LNCaP clone FGC (cell line): Measurements from ENCODE around the gene FERD3L.

ENCODE experiments used
- DNase-seq: peaks from one replicate; pipeline ENCODE4 v3.0.0-alpha.2; 2011; ENCODE audit warnings: low read depth
- H3K4me3 ChIP-seq: 2 replicates; pipeline ENCODE4 v1.5.1; 2011; ENCODE audit warnings: mild to moderate bottlenecking, low read depth, low read length, control low read depth
- CTCF ChIP-seq: IDR thresholded peaks from 2 replicates; pipeline ENCODE4 v1.5.1; 2012; ENCODE audit warnings: mild to moderate bottlenecking; ENCODE audit not compliant: control insufficient read depth, insufficient read depth; ENCODE audit errors: extremely low read depth

The FERD3L gene

GRCh38 chr7:19121977-19122588 is 23.1 kb downstream of the FERD3L start:
- peak; percentile 86 for TF ChIP-seq CTCF
- DNase-seq = peak; percentile 13
- no peak overlapping the region for H3K4me3 ChIP-seq

GRCh38 chr7:19119870-19120486 is 25.2 kb downstream of the FERD3L start:
- DNase-seq = no peak
- no peak for TF ChIP-seq CTCF
- H3K4me3 ChIP-seq = no peak overlapping the region

GRCh38 chr7:19119372-19119771 is 25.8 kb downstream of the FERD3L start:
- H3K4me3 ChIP-seq = no peak overlapping the region
- TF ChIP-seq CTCF = no peak
- no peak for DNase-seq

GRCh38 chr7:19118636-19119371 is 26.4 kb downstream of the FERD3L start:
- no peak overlapping the region for H3K4me3 ChIP-seq
- no peak for DNase-seq
- TF ChIP-seq CTCF = no peak

- no peak for DNase-seq
- H3K4me3 ChIP-seq = peak overlapping the region; percentile 60
- TF ChIP-seq CTCF = peak; percentile 40
Measured at GRCh38 chr7:19117870-19118608, 27.2 kb downstream of the FERD3L start.

- no peak for DNase-seq
- H3K4me3 ChIP-seq = peak within 1 kb of the TSS; percentile 82
- TF ChIP-seq CTCF = 0 out of 2 replicates have a peak, but pooled peaks have one; percentile 0
Measured at GRCh38 chr7:19117091-19117869, 27.9 kb downstream of the FERD3L start, which contains the start of gene TWIST1. Gene TWIST1 (minus strand): TSS chr7:19117636. CDS start chr7:19117321, 315 bp downstream.
